Kidney (tissue), 14 donors: Measurements from ENCODE around the gene NLGN1. TPM values are rescaled to one million over a fixed set of nuclear protein-coding genes. Genes with fewer than 3 reads are reported as not detected.

Source experiments
- DNase-seq, 5 donors: peaks; one replicate each; pipeline ENCODE4 v3.0.0-alpha.2; 2013 to 2020
- FAIRE-seq: peaks from 2 replicates; lab custom pipeline; 2012; peaks lifted over from hg19 to GRCh38; lab: Jason Lieb, UNC
- H3K27ac ChIP-seq, 2 donors: one replicate each; pipeline ENCODE4 v1.7.0; 2013; ENCODE audit warnings: low read depth in 2 of 2, low read length in 2 of 2, inconsistent platforms in 1 of 2
- H3K27me3 ChIP-seq: one replicate; pipeline ENCODE4 v1.7.1; 2013; ENCODE audit warnings: low read length, inconsistent platforms; ENCODE audit not compliant: control insufficient read depth, insufficient read depth
- H3K36me3 ChIP-seq, 3 donors: one replicate each; pipeline versions ENCODE4 v1.7.0 to v1.7.1; 2013; ENCODE audit warnings: low read length in 3 of 3, control low read depth in 1 of 3, inconsistent platforms in 1 of 3; ENCODE audit not compliant: insufficient read depth in 3 of 3, control insufficient read depth in 2 of 3
- H3K4me1 ChIP-seq, 3 donors: one replicate each; pipeline versions ENCODE4 v1.7.0 to v1.7.1; 2013; ENCODE audit warnings: low read length in 3 of 3, inconsistent platforms in 1 of 3, low read depth in 1 of 3; ENCODE audit not compliant: control insufficient read depth in 2 of 3, insufficient read depth in 2 of 3
- H3K4me3 ChIP-seq, 3 donors: one replicate each; pipeline versions ENCODE4 v1.7.0 to v1.8.1; 2013; ENCODE audit warnings: low read length in 3 of 3, control low read depth in 1 of 3, inconsistent platforms in 1 of 3
- H3K9ac ChIP-seq, 3 donors: one replicate each; pipeline versions ENCODE4 v1.7.0 to v1.7.1; 2013; ENCODE audit warnings: low read length in 3 of 3, control low read depth in 1 of 3, inconsistent platforms in 1 of 3
- H3K9me3 ChIP-seq, 3 donors: one replicate each; pipeline versions ENCODE4 v1.7.0 to v1.7.1; 2013; ENCODE audit warnings: low read length in 3 of 3, control low read depth in 1 of 3, inconsistent platforms in 1 of 3; ENCODE audit not compliant: control insufficient read depth in 2 of 3, insufficient read depth in 1 of 3
- intact Hi-C: fragments of 100-400 bp; cut with DNase I; formaldehyde crosslinking; loops from one replicate; pipeline ENCODE4 v1.11.1; 2022
- polyA plus RNA-seq: library from polyadenylated mRNA; stranded (reverse); fragments of 350-450 nt; fragmentation: Illumina TruSeq; extraction: RNeasy Lipid Tissue Mini Kit (QIAGEN cat#74804); gene quantifications from one replicate; pipeline ENCODE4 v1.2.3, GENCODE V29; 2014; ENCODE audit warnings: low read depth, low replicate concordance; ENCODE audit not compliant: insufficient read depth
- total RNA-seq: library from RNA; stranded (reverse); fragmentation: NEBNext Ultra II Directional; extraction: Animal tissue kit (Norgen Biotek cat#: 25700); gene quantifications from one replicate; pipeline ENCODE4 v1.2.1, GENCODE V29; 2021
- TF ChIP-seq, protein P1 (sequence below): IDR thresholded peaks from 3 replicates; pipeline ENCODE4 v1.5.1; 2012; ENCODE audit warnings: mild to moderate bottlenecking, moderate library complexity, borderline replicate concordance; ENCODE audit not compliant: insufficient read depth; ENCODE audit errors: extremely low read depth
- donor health status: control.
- donor health status: control.
- donor health status: control.
- donor health status: control.
- donor health status: control.
- donor health status: DM: yes; HTN: yes; CAD: no.
- donor health status: Normal renal cell carcinoma (clear cell type).

Gene NLGN1
- total and polyA plus RNA-seq, 2 donors from 2014 or later: 0.49 to 19.4 TPM

DNA sequence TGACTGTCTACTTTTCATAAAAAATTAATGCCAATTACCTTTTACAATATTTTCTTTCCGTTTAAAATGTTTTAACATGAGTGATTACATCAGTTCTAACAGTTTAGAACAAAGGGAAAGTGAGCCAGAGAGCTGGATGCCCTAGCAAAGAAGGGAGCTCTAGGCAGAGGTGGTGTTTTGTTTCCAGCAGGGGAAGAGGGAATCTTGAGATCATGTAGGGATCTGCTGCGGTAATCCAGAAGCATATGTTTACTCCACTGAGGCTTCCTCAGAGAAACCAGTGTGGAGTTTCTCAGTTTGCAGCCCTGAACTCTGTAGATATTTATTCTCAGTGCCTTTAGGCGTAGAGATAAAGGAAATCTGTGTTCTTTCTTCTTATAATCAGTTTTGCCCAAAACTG lies 399.3 kb downstream of the NLGN1 start:
- FAIRE-seq (no peak), DNase-seq (peak in 2 of 5 donors; percentile 10 to 19)
- Histone ChIP-seq H3K27ac (no peak overlapping the region), H3K4me1 (no peaks in the 10 kb centered on the region), H3K4me3 (no peak overlapping the region), H3K27me3 (no peaks in the 10 kb centered on the region), H3K36me3 (no peaks in the 10 kb centered on the region), H3K9ac (no peak overlapping the region), H3K9me3 (no peaks in the 10 kb centered on the region)
- TF ChIP-seq, protein P1, sequence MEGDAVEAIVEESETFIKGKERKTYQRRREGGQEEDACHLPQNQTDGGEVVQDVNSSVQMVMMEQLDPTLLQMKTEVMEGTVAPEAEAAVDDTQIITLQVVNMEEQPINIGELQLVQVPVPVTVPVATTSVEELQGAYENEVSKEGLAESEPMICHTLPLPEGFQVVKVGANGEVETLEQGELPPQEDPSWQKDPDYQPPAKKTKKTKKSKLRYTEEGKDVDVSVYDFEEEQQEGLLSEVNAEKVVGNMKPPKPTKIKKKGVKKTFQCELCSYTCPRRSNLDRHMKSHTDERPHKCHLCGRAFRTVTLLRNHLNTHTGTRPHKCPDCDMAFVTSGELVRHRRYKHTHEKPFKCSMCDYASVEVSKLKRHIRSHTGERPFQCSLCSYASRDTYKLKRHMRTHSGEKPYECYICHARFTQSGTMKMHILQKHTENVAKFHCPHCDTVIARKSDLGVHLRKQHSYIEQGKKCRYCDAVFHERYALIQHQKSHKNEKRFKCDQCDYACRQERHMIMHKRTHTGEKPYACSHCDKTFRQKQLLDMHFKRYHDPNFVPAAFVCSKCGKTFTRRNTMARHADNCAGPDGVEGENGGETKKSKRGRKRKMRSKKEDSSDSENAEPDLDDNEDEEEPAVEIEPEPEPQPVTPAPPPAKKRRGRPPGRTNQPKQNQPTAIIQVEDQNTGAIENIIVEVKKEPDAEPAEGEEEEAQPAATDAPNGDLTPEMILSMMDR: no peak
- intact Hi-C loops: no loop called here

DNA sequence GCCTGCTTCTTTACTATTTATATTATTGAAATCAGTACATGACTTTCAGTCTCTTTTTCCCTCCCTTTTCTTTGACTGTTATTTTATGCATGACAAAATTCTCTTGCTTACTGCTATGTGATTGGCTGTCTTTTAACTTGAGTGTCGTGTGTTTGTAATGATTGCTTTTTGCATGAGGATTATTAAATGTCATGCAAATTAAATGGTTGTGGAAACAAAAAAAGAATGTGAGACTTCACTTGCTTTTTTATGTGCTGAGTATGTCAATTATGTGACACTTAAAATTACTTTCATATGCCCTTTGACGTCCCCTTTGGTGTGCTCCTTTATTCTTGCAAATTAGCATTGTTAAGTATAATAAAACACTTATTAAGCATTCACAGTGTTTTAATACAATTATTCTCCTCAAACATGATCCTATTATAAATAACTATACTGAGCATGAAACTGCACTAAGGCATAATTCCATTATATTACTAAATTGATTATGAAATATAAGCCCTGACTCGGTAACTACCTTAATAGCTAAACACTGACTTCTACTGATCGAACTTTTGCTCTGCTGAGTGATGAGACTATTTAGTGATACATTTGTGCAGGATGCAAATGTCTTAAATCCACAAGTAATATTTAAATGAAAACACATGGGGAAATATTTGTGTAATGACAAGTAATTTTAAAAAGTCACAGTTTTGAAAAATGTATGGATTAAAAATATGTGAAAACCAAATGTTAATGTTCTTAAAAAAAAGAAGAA lies 401.7 kb downstream of the NLGN1 start:
- TF ChIP-seq, protein P1: no peak

DNA sequence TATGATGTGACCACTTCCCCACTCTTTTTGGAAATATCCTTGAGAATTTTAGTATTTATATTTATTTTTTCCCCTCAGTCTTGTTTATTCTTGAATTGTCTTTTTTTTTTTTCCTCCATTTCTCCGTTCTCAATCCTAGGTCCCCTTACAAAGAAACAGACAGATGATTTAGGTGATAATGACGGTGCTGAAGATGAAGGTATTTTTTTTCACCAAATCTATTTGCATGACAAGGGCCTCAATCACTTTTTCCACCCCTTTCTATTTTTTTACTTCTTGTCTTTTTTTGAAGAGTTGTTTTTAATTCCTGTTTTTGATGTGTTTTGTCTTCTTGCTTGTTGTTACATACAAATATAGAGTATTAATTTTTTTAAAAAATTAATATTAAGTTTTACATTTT lies 402.6 kb downstream of the NLGN1 start:
- Histone ChIP-seq H3K9me3 (no peaks in the 10 kb centered on the region), H3K4me1 (no peaks in the 10 kb centered on the region), H3K9ac (no peak overlapping the region), H3K36me3 (no peaks in the 10 kb centered on the region), H3K27ac (no peak overlapping the region), H3K4me3 (no peak overlapping the region), H3K27me3 (no peaks in the 10 kb centered on the region)
- DNase-seq: no peak
- no peak for FAIRE-seq
- intact Hi-C loops: no loop called here
- TF ChIP-seq, protein P1: no peak

More for the DNA sequence above, 401.7 kb downstream of the NLGN1 start:
- no peak overlapping the region for H3K4me3 ChIP-seq
- H3K4me1 ChIP-seq: no peaks in the 10 kb centered on the region
- H3K36me3 ChIP-seq: no peaks in the 10 kb centered on the region
- intact Hi-C loops: no loop called here
- H3K9me3 ChIP-seq: no peaks in the 10 kb centered on the region
- FAIRE-seq (no peak), DNase-seq (no peak)
- no peak overlapping the region for H3K27ac ChIP-seq
- H3K27me3 ChIP-seq: no peaks in the 10 kb centered on the region
- no peak overlapping the region for H3K9ac ChIP-seq
